T-helper 17 cell (primary cell): ENCODE data around the gene SLFN11. TPM values are rescaled to one million over a fixed set of nuclear protein-coding genes. Genes with fewer than 3 reads are reported as not detected.
A peak's percentile ranks its signal among the peaks of the same experiment; 100 is the strongest.
"Not testable (repeated sequence)": the region's sequence is repeated elsewhere in the genome, so short reads cannot be mapped to it uniquely, and the experiment has no call there.

ENCODE experiments used
- ATAC-seq: fragments of 150-1000 bp; cut with Tn5 transposase; 2 replicates; pipeline ENCODE4 v1.10.0; 2021; ENCODE audit warnings: mild to moderate bottlenecking, moderate library complexity
- DNase-seq, 3 donors: peaks; one replicate each; pipeline versions ENCODE4 v3.0.0 to v3.0.0-alpha.2; 2020 to 2021
- H3K9me3 ChIP-seq: one replicate; pipeline ENCODE4 v1.7.0; 2013; ENCODE audit warnings: low read length, mild to moderate bottlenecking; ENCODE audit not compliant: control insufficient read depth, poor library complexity, severe bottlenecking
- H3K27ac Mint-ChIP-seq: one replicate; pipeline ENCODE4 v1.8.0; 2022; ENCODE audit warnings: mild to moderate bottlenecking, moderate library complexity, mixed read lengths
- H3K27me3 Mint-ChIP-seq: one replicate; pipeline ENCODE4 v1.8.0; 2022; ENCODE audit warnings: mixed read lengths
- H3K36me3 Mint-ChIP-seq: one replicate; pipeline ENCODE4 v1.8.0; 2022; ENCODE audit warnings: low read depth, mixed read lengths
- H3K4me1 Mint-ChIP-seq: one replicate; pipeline ENCODE4 v1.8.0; 2022; ENCODE audit warnings: mild to moderate bottlenecking, mixed read lengths
- H3K4me3 Mint-ChIP-seq: one replicate; pipeline ENCODE4 v1.8.0; 2022; ENCODE audit warnings: mild to moderate bottlenecking, moderate library complexity, mixed read lengths
- total RNA-seq, 4 donors: library from RNA in 2 of 4; stranded (reverse) in 2 of 4; gene quantifications; one replicate each; pipeline ENCODE4 v1.2.3 and lab custom pipeline; 2022 to 2026

Gene SLFN11
- total RNA-seq, 2 donors from 2014 or later: 21.0 to 26.7 TPM

- H3K27me3 Mint-ChIP-seq: no peaks in the 10 kb centered on the region
- ATAC-seq (no peak), DNase-seq (no peak)
- H3K27ac Mint-ChIP-seq: peak overlapping the region; percentile 99
- H3K9me3 ChIP-seq: no peaks in the 10 kb centered on the region
- H3K4me1 Mint-ChIP-seq: peaks cover 44% of the 10 kb centered on the region
- H3K4me3 Mint-ChIP-seq: peak overlapping the region; percentile 28
- no peaks in the 10 kb centered on the region for H3K36me3 Mint-ChIP-seq
Observed at GRCh38 chr17:35312346-35312745, 61.1 kb downstream of the SLFN11 start.

- not testable (repeated sequence) for H3K27me3 Mint-ChIP-seq, H3K9me3 ChIP-seq, DNase-seq, H3K36me3 Mint-ChIP-seq, ATAC-seq, H3K27ac Mint-ChIP-seq, H3K4me3 Mint-ChIP-seq
- H3K4me1 Mint-ChIP-seq: peaks cover 34% of the 10 kb centered on the region
Observed at GRCh38 chr17:35309345-35309744, 64.1 kb downstream of the SLFN11 start.

Other genes starting within 250 kb of the SLFN11 start
- gene NLE1, start 231.3 kb downstream of the SLFN11 start, total RNA-seq: 1 to 10 TPM; 9.5 to 9.6 TPM
- under 1 TPM; 0.15 to 0.23 TPM for gene UNC45B, start 225.8 kb downstream of the SLFN11 start, total RNA-seq
- gene SLC35G3, start 179.2 kb downstream of the SLFN11 start, total RNA-seq: under 1 TPM in 1 of 2 donors, not detected in 1; 0.32 TPM
- 100 to 1,000 TPM; 104 to 109 TPM for gene SLFN5, start 130.5 kb downstream of the SLFN11 start, total RNA-seq
- gene SLFN12, start 58.9 kb upstream of the SLFN11 start, total RNA-seq: 1 to 10 TPM; 5.3 to 5.4 TPM
- gene SLFN13, start 75.1 kb upstream of the SLFN11 start, total RNA-seq: 10 to 100 TPM; 28.1 to 36.5 TPM
- 10 to 100 TPM; 70.0 to 90.1 TPM for gene SLFN12L, start 164.1 kb upstream of the SLFN11 start, total RNA-seq
- 1 to 10 TPM in 1 of 2 donors, not detected in 1; 7.2 TPM for gene SLFN14, start 187.2 kb upstream of the SLFN11 start, total RNA-seq
- gene PEX12, start 204.9 kb upstream of the SLFN11 start, total RNA-seq: 1 to 10 TPM; 3.1 to 3.6 TPM
- 100 to 1,000 TPM in 1 of 2 donors, 10 to 100 TPM in 1; 95.9 to 114 TPM for gene AP2B1, start 213.7 kb upstream of the SLFN11 start, total RNA-seq